Measurements from ENCODE around the gene ACOT2. TPM values are rescaled to one million over a fixed set of nuclear protein-coding genes. Genes with fewer than 3 reads are reported as not detected.

Gene ACOT2
- total RNA-seq, 1 donor from 2014 or later = 141 TPM

GRCh38 chr14:73613046-73613383, 44.0 kb downstream of the ACOT2 start:
- no peak for DNase-seq (ENCODE audit: low spot score)
- peak; percentile 33 for ATAC-seq

GRCh38 chr14:73613419-73613963, 44.5 kb downstream of the ACOT2 start:
- DNase-seq (ENCODE audit: low spot score) = no peak
- ATAC-seq = no peak

- ATAC-seq (no peak), DNase-seq (ENCODE audit: low spot score) (no peak)
These were observed 47.8 kb downstream of the ACOT2 start for GRCh38 chr14:73616831-73617230.

- ATAC-seq (peak; percentile 78), DNase-seq (ENCODE audit: low spot score) (no peak)
These were observed 50.5 kb downstream of the ACOT2 start for GRCh38 chr14:73619524-73619923.

- DNase-seq (ENCODE audit: low spot score) (no peak), ATAC-seq (peak; percentile 79)
These were observed 51.3 kb downstream of the ACOT2 start for GRCh38 chr14:73620268-73620667.

GRCh38 chr14:73623504-73624054, 54.6 kb downstream of the ACOT2 start:
- ATAC-seq = no peak

More at GRCh38 chr14:73623504-73624054, 54.6 kb downstream of the ACOT2 start:
- DNase-seq (ENCODE audit: low spot score) = no peak

Other genes starting within 250 kb of the ACOT2 start
- gene NUMB, start 110.7 kb upstream of the ACOT2 start, total RNA-seq = 41.9 TPM
- gene RIOX1, start 78.3 kb upstream of the ACOT2 start, total RNA-seq = 5.0 TPM
- 31.9 TPM for gene ACOT1, start 32.1 kb upstream of the ACOT2 start, total RNA-seq
- 3.2 TPM for gene HEATR4, start 10.3 kb upstream of the ACOT2 start, total RNA-seq
- 9.9 TPM for gene ACOT4, start 22.7 kb downstream of the ACOT2 start, total RNA-seq
- gene ACOT6, start 43.3 kb downstream of the ACOT2 start, total RNA-seq = 1.6 TPM
- 1.6 TPM for gene DNAL1, start 75.8 kb downstream of the ACOT2 start, total RNA-seq
- 2.3 TPM for gene PNMA1, start 145.2 kb downstream of the ACOT2 start, total RNA-seq

All from left lobe of liver (tissue), 2 donors.